H9 (cell line): Measurements from ENCODE around the gene MMP25. TPM values are rescaled to one million over a fixed set of nuclear protein-coding genes. Genes with fewer than 3 reads are reported as not detected.
"Not testable (repeated sequence)": the region's sequence is repeated elsewhere in the genome, so short reads cannot be mapped to it uniquely, and the experiment has no call there.

Experiments used
- DNase-seq: peaks from one replicate; pipeline ENCODE4 v3.0.0-alpha.2; 2017
- H2AFZ ChIP-seq: one replicate; pipeline ENCODE4 v1.6.1; 2013; ENCODE audit warnings: mild to moderate bottlenecking, low read length, control low read depth, moderate library complexity
- H2AK5ac ChIP-seq: 2 replicates; pipeline ENCODE4 v1.6.1; 2013; ENCODE audit warnings: low read length, control low read depth, mixed read lengths; ENCODE audit not compliant: insufficient read length
- H2BK120ac ChIP-seq: one replicate; pipeline ENCODE4 v1.6.1; 2013; ENCODE audit warnings: low read depth, mild to moderate bottlenecking, low read length, control low read depth, inconsistent platforms; ENCODE audit not compliant: poor library complexity, severe bottlenecking
- H2BK12ac ChIP-seq: 2 replicates; pipeline ENCODE4 v1.6.1; 2013; ENCODE audit warnings: low read length, control low read depth, mixed read lengths, low read depth; ENCODE audit not compliant: insufficient read length
- H2BK15ac ChIP-seq: 2 replicates; pipeline ENCODE4 v1.6.1; 2013; ENCODE audit warnings: low read depth, low read length, control low read depth
- H2BK20ac ChIP-seq: one replicate; pipeline ENCODE4 v1.6.1; 2013; ENCODE audit warnings: low read depth, mild to moderate bottlenecking, low read length, control low read depth, inconsistent platforms; ENCODE audit not compliant: poor library complexity, severe bottlenecking
- H2BK5ac ChIP-seq: 2 replicates; pipeline ENCODE4 v1.6.1; 2013; ENCODE audit warnings: low read length, control low read depth, mixed read lengths; ENCODE audit not compliant: insufficient read length
- H3K14ac ChIP-seq: 2 replicates; pipeline ENCODE4 v1.6.1; 2013; ENCODE audit warnings: low read length, control low read depth; ENCODE audit not compliant: insufficient read depth
- H3K18ac ChIP-seq: 2 replicates; pipeline ENCODE4 v1.6.1; 2013; ENCODE audit warnings: low read depth, mild to moderate bottlenecking, mixed read lengths, low read length, control low read depth; ENCODE audit not compliant: insufficient read length
- H3K23ac ChIP-seq: 2 replicates; pipeline ENCODE4 v1.6.1; 2013; ENCODE audit warnings: low read length, control low read depth, mixed read lengths, low read depth; ENCODE audit not compliant: insufficient read length
- H3K23me2 ChIP-seq: 2 replicates; pipeline ENCODE4 v1.6.1; 2013; ENCODE audit warnings: low read depth, mild to moderate bottlenecking, mixed read lengths, low read length, control low read depth; ENCODE audit not compliant: insufficient read length, poor library complexity, severe bottlenecking
- H3K27ac ChIP-seq: 2 replicates; pipeline ENCODE4 v1.5.1; 2013; ENCODE audit warnings: low read length, control low read depth, mixed read lengths, low read depth; ENCODE audit not compliant: insufficient read length
- H3K27me3 ChIP-seq: 2 replicates; pipeline ENCODE4 v1.6.1; 2013; ENCODE audit warnings: low read length, control low read depth, inconsistent platforms; ENCODE audit not compliant: insufficient read depth
- H3K4ac ChIP-seq: 2 replicates; pipeline ENCODE4 v1.6.1; 2013; ENCODE audit warnings: low read depth, mild to moderate bottlenecking, control low read depth, inconsistent platforms, low read length, moderate library complexity
- H3K4me1 ChIP-seq: 2 replicates; pipeline ENCODE4 v1.6.1; 2013; ENCODE audit warnings: low read length, control low read depth, inconsistent platforms; ENCODE audit not compliant: insufficient read depth
- H3K4me2 ChIP-seq: 2 replicates; pipeline ENCODE4 v1.6.1; 2013; ENCODE audit warnings: low read length, control low read depth, mixed read lengths; ENCODE audit not compliant: insufficient read length, insufficient read depth
- H3K56ac ChIP-seq: 2 replicates; pipeline ENCODE4 v1.6.1; 2013; ENCODE audit warnings: low read depth, mild to moderate bottlenecking, mixed read lengths, low read length, control low read depth; ENCODE audit not compliant: insufficient read length
- H3K79me1 ChIP-seq: 2 replicates; pipeline ENCODE4 v1.6.1; 2013; ENCODE audit warnings: low read depth, mild to moderate bottlenecking, moderate library complexity, low read length, control low read depth, inconsistent platforms; ENCODE audit not compliant: insufficient read depth, poor library complexity, severe bottlenecking
- H3K79me2 ChIP-seq: 2 replicates; pipeline ENCODE4 v1.6.1; 2013; ENCODE audit warnings: low read length, control low read depth, inconsistent platforms; ENCODE audit not compliant: insufficient read depth
- H3K9ac ChIP-seq: 2 replicates; pipeline ENCODE4 v1.6.1; 2013; ENCODE audit warnings: low read length, control low read depth, mixed read lengths; ENCODE audit not compliant: insufficient read length; ENCODE audit errors: extremely low read depth
- H3K9me3 ChIP-seq: one replicate; pipeline ENCODE4 v1.6.1; 2013; ENCODE audit warnings: low read depth, low read length, inconsistent platforms; ENCODE audit not compliant: control insufficient read depth
- H3T11ph ChIP-seq: one replicate; pipeline ENCODE4 v1.6.1; 2013; ENCODE audit warnings: mild to moderate bottlenecking, low read length, control low read depth, inconsistent platforms
- H4K20me1 ChIP-seq: one replicate; pipeline ENCODE4 v1.6.1; 2013; ENCODE audit not compliant: control insufficient read depth, insufficient read length, insufficient read depth
- H4K5ac ChIP-seq: 2 replicates; pipeline ENCODE4 v1.6.1; 2013; ENCODE audit warnings: low read depth, mild to moderate bottlenecking, mixed read lengths, low read length, control low read depth; ENCODE audit not compliant: insufficient read length
- H4K8ac ChIP-seq: replicated peaks from 2 replicates; pipeline ENCODE4 v1.6.1; 2013; ENCODE audit warnings: low read length, control low read depth, mixed read lengths, low read depth; ENCODE audit not compliant: insufficient read length
- H4K91ac ChIP-seq: 2 replicates; pipeline ENCODE4 v1.6.1; 2013; ENCODE audit warnings: low read depth, mild to moderate bottlenecking, moderate library complexity, mixed read lengths, low read length, control low read depth; ENCODE audit not compliant: insufficient read length
- H3K27ac Mint-ChIP-seq, 3 experiments: 2 replicates in 2 of 3; 3 replicates in 1 of 3; pipeline ENCODE4 v1.8.0; 2020 to 2021; ENCODE audit warnings: mixed read lengths in 3 of 3, mild to moderate bottlenecking in 1 of 3, moderate library complexity in 1 of 3
- H3K27me3 Mint-ChIP-seq: 2 replicates; pipeline ENCODE4 v1.8.0; 2021; ENCODE audit warnings: low read depth, mild to moderate bottlenecking, moderate library complexity, mixed read lengths
- H3K36me3 Mint-ChIP-seq, 3 experiments: 2 replicates in 2 of 3; 3 replicates in 1 of 3; pipeline ENCODE4 v1.8.0; 2020 to 2021; ENCODE audit warnings: low read depth in 3 of 3, mixed read lengths in 3 of 3; ENCODE audit not compliant: insufficient read depth in 1 of 3
- H3K4me1 Mint-ChIP-seq, 2 experiments: 2 replicates each; pipeline ENCODE4 v1.8.0; 2020; ENCODE audit warnings: mixed read lengths in 2 of 2
- H3K4me3 Mint-ChIP-seq, 2 experiments: 2 replicates in 1 of 2; 3 replicates in 1 of 2; pipeline ENCODE4 v1.8.0; 2020 to 2021; ENCODE audit warnings: mild to moderate bottlenecking in 2 of 2, mixed read lengths in 2 of 2, moderate library complexity in 1 of 2
- H3K9me3 Mint-ChIP-seq, 2 experiments: 2 replicates in 1 of 2; 3 replicates in 1 of 2; pipeline ENCODE4 v1.8.0; 2020; ENCODE audit warnings: mild to moderate bottlenecking in 2 of 2, mixed read lengths in 2 of 2, moderate library complexity in 1 of 2
- WGBS: extraction: QIAGEN DNeasy Blood & Tissue Kit; methylation state at CpG from one replicate; pipeline ENCODE4 v1.1.7; 2013; ENCODE audit warnings: missing lambda C conversion rate, low lambda C conversion rate, mixed read lengths; ENCODE audit not compliant: insufficient read length; ENCODE audit errors: extremely low coverage; 5-methylcytosine and 5-hydroxymethylcytosine counted together
- total RNA-seq: library from RNA; stranded (reverse); gene quantifications from 2 replicates; pipeline ENCODE4 v1.2.1, GENCODE V29; 2021
- TF ChIP-seq, protein P1 (sequence below): fragments of 200-600 bp; sonication (generic); conservative IDR thresholded peaks from 3 replicates; pipeline ENCODE4 v1.8.0; 2021; ENCODE audit warnings: antibody characterized with exemption, mild to moderate bottlenecking

Gene MMP25
- total RNA-seq, 1 experiment from 2014 or later, result 13.5 TPM

DNA sequence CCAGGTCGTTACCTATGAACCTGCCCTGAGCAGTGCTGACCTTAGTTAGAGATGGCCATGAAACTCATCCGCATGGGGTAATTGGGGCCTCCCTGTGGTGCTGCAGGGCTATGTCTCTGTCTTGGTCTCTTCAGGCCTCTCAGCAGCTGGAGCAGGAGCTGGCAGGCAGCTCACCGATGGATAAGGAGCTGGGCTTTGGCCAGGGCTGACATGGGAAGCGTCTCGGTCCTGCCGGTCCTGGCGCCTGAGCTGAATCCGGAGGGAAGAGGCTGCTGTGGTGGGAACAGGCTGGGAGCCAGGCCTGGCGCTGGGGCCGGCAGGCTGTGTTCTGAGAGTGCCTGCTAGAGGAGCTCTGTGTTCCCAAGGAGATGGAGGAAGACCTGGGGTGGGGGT, 29.2 kb downstream of the MMP25 start:
- no peaks in the 10 kb centered on the region for H3K27me3 ChIP-seq
- H4K20me1 ChIP-seq, result no peaks in the 10 kb centered on the region
- H3K23ac ChIP-seq, result no peak overlapping the region
- H3K14ac ChIP-seq, result no peak overlapping the region
- no peak overlapping the region for H3T11ph ChIP-seq
- WGBS, result no CpG with 5 or more reads among the region's 10 CpGs
- no peak for DNase-seq
- H4K91ac ChIP-seq, result no peak overlapping the region
- no peak overlapping the region for H3K56ac ChIP-seq
- H2BK120ac ChIP-seq, result no peak overlapping the region
- H3K79me1 ChIP-seq, result no peaks in the 10 kb centered on the region
- H3K27me3 Mint-ChIP-seq, result peaks cover 17% of the 10 kb centered on the region
- H3K4me1 ChIP-seq, result no peaks in the 10 kb centered on the region; the same call in 1 of the 2 replicates
- no peak overlapping the region for H2BK12ac ChIP-seq
- H2AK5ac ChIP-seq, result no peak overlapping the region
- TF ChIP-seq, protein P1, sequence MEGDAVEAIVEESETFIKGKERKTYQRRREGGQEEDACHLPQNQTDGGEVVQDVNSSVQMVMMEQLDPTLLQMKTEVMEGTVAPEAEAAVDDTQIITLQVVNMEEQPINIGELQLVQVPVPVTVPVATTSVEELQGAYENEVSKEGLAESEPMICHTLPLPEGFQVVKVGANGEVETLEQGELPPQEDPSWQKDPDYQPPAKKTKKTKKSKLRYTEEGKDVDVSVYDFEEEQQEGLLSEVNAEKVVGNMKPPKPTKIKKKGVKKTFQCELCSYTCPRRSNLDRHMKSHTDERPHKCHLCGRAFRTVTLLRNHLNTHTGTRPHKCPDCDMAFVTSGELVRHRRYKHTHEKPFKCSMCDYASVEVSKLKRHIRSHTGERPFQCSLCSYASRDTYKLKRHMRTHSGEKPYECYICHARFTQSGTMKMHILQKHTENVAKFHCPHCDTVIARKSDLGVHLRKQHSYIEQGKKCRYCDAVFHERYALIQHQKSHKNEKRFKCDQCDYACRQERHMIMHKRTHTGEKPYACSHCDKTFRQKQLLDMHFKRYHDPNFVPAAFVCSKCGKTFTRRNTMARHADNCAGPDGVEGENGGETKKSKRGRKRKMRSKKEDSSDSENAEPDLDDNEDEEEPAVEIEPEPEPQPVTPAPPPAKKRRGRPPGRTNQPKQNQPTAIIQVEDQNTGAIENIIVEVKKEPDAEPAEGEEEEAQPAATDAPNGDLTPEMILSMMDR, result no peak
- no peak overlapping the region; a peak in 1 of 7 replicates for H3K27ac Mint-ChIP-seq
- H3K9ac ChIP-seq, result no peak overlapping the region
- no peaks in the 10 kb centered on the region for H3K9me3 Mint-ChIP-seq
- no peak overlapping the region for H3K4ac ChIP-seq
- H3K9me3 ChIP-seq, result no peaks in the 10 kb centered on the region
- no peak overlapping the region for H2AFZ ChIP-seq
- no peak overlapping the region for H2BK5ac ChIP-seq
- H3K18ac ChIP-seq, result no peak overlapping the region
- H3K4me1 Mint-ChIP-seq, result peaks cover 26 to 27% of the 10 kb centered on the region in 2 experiments
- no peak overlapping the region for H4K8ac ChIP-seq
- no peak overlapping the region for H4K5ac ChIP-seq
- H3K23me2 ChIP-seq, result no peaks in the 10 kb centered on the region
- no peak overlapping the region for H3K27ac ChIP-seq
- H2BK20ac ChIP-seq, result no peak overlapping the region
- peaks cover 0 to 11% (median 0%) of the 10 kb centered on the region in 3 experiments; a peak in 4 of 7 replicates for H3K36me3 Mint-ChIP-seq
- no peak overlapping the region for H2BK15ac ChIP-seq
- no peak overlapping the region for H3K4me3 Mint-ChIP-seq
- H3K79me2 ChIP-seq, result no peaks in the 10 kb centered on the region
- H3K4me2 ChIP-seq, result no peak overlapping the region

DNA sequence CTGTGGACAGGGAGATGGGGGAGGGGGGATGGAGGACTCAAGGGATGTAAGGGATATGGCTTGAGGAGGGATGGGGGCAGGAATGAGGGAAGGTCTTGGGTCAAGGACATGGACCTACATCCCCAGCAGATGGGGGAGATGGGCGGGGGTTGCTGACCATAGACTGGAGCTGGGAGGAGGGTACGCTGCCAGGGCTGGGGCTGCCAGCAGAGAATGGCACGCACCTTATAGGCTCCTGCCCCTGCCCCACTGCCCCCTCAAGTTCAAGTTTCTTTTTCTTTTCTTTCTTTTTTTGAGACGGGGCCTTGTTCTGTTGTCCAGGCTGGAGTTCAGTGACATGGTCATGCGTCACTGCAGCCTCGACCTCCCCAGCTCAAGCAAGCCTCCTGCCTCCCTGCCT, 29.6 kb downstream of the MMP25 start:
- Mint-ChIP-seq H3K27me3 (peaks cover 20% of the 10 kb centered on the region), H3K4me1 (peaks cover 25 to 26% of the 10 kb centered on the region in 2 experiments), H3K36me3 (peaks cover 0 to 13% (median 0%) of the 10 kb centered on the region in 3 experiments; a peak in 4 of 7 replicates)
- H4K91ac ChIP-seq, H3K79me2 ChIP-seq, H3K27ac Mint-ChIP-seq, H3K27ac ChIP-seq, H2AFZ ChIP-seq, H3K4me3 Mint-ChIP-seq, H4K20me1 ChIP-seq, H3K79me1 ChIP-seq, H3K4me2 ChIP-seq, H4K5ac ChIP-seq, H3K9ac ChIP-seq, H2BK15ac ChIP-seq, H3K4me1 ChIP-seq, H3K56ac ChIP-seq, H3K18ac ChIP-seq, H3K23ac ChIP-seq, H2BK5ac ChIP-seq, H3K14ac ChIP-seq, H2BK120ac ChIP-seq, DNase-seq, H3K27me3 ChIP-seq, H2BK20ac ChIP-seq, H3K9me3 Mint-ChIP-seq, H3K23me2 ChIP-seq, H4K8ac ChIP-seq, H3K9me3 ChIP-seq, H2BK12ac ChIP-seq, H2AK5ac ChIP-seq, H3T11ph ChIP-seq, H3K4ac ChIP-seq: not testable (repeated sequence)
- WGBS, result no CpG with 5 or more reads among the region's 6 CpGs
